Glutamatergic neuron (in vitro differentiated cells): ENCODE results near the gene ASIC2. TPM values are rescaled to one million over a fixed set of nuclear protein-coding genes. Genes with fewer than 3 reads are reported as not detected.

ENCODE experiments used
- DNase-seq: peaks from one replicate; pipeline ENCODE4 v3.0.0; 2022
- H3K27ac Mint-ChIP-seq: one replicate; pipeline ENCODE4 v1.8.0; 2020; ENCODE audit warnings: mild to moderate bottlenecking, mixed read lengths, inconsistent platforms; ENCODE audit not compliant: unreplicated experiment
- H3K27me3 Mint-ChIP-seq: one replicate; pipeline ENCODE4 v1.8.0; 2020; ENCODE audit warnings: mild to moderate bottlenecking, moderate library complexity, mixed read lengths, inconsistent platforms; ENCODE audit not compliant: unreplicated experiment
- H3K36me3 Mint-ChIP-seq: one replicate; pipeline ENCODE4 v1.8.0; 2020; ENCODE audit warnings: mild to moderate bottlenecking, mixed read lengths, inconsistent platforms; ENCODE audit not compliant: unreplicated experiment
- H3K4me1 Mint-ChIP-seq: one replicate; pipeline ENCODE4 v1.8.0; 2020; ENCODE audit warnings: mild to moderate bottlenecking, low read depth, mixed read lengths, inconsistent platforms; ENCODE audit not compliant: unreplicated experiment
- H3K4me3 Mint-ChIP-seq: one replicate; pipeline ENCODE4 v1.8.0; 2020; ENCODE audit warnings: mild to moderate bottlenecking, mixed read lengths, inconsistent platforms; ENCODE audit not compliant: unreplicated experiment
- H3K9me3 Mint-ChIP-seq: one replicate; pipeline ENCODE4 v1.8.0; 2020; ENCODE audit warnings: mild to moderate bottlenecking, moderate library complexity, mixed read lengths, inconsistent platforms; ENCODE audit not compliant: unreplicated experiment
- CTCF ChIP-seq: fragments of 200-600 bp; sonication (generic); IDR thresholded peaks from one replicate; pipeline ENCODE4 v1.5.0; 2021; ENCODE audit not compliant: partially characterized antibody, unreplicated experiment
- total RNA-seq: library from RNA; stranded (reverse); fragmentation: NEBNext Ultra II Directional; extraction: Animal tissue kit (Norgen Biotek cat#: 25700); gene quantifications from one replicate; pipeline ENCODE4 v1.2.1, GENCODE V29; 2021; ENCODE audit not compliant: unreplicated experiment

The ASIC2 gene
- total RNA-seq, 1 donor from 2014 or later = 0.74 TPM

- Mint-ChIP-seq H3K27me3 (peaks cover 5% of the 10 kb centered on the region), H3K4me3 (no peak overlapping the region), H3K36me3 (no peaks in the 10 kb centered on the region), H3K4me1 (peaks cover 3% of the 10 kb centered on the region), H3K9me3 (no peaks in the 10 kb centered on the region), H3K27ac (no peak overlapping the region)
- TF ChIP-seq CTCF = no peak
- no peak for DNase-seq
Observed at GRCh38 chr17:33171931-33172330, 121.2 kb downstream of the ASIC2 start.

GRCh38 chr17:33169580-33170285 lies 123.4 kb downstream of the ASIC2 start:
- DNase-seq = no peak
- no peak for TF ChIP-seq CTCF
- Mint-ChIP-seq H3K9me3 (no peaks in the 10 kb centered on the region), H3K4me3 (no peak overlapping the region), H3K27ac (no peak overlapping the region), H3K27me3 (peaks cover 6% of the 10 kb centered on the region), H3K36me3 (no peaks in the 10 kb centered on the region), H3K4me1 (peaks cover 3% of the 10 kb centered on the region)

- H3K27me3 Mint-ChIP-seq = peaks cover 11% of the 10 kb centered on the region
- H3K9me3 Mint-ChIP-seq = peaks cover 1% of the 10 kb centered on the region
- peaks cover 3% of the 10 kb centered on the region for H3K4me1 Mint-ChIP-seq
- no peak for TF ChIP-seq CTCF
- no peak overlapping the region for H3K27ac Mint-ChIP-seq
- no peak overlapping the region for H3K4me3 Mint-ChIP-seq
- no peak for DNase-seq
- H3K36me3 Mint-ChIP-seq = no peaks in the 10 kb centered on the region
Observed at GRCh38 chr17:33167736-33168135, 125.4 kb downstream of the ASIC2 start.

GRCh38 chr17:33166472-33166871 lies 126.6 kb downstream of the ASIC2 start:
- DNase-seq = no peak
- H3K4me1 Mint-ChIP-seq = no peaks in the 10 kb centered on the region
- peaks cover 9% of the 10 kb centered on the region for H3K27me3 Mint-ChIP-seq
- H3K4me3 Mint-ChIP-seq = no peak overlapping the region
- H3K9me3 Mint-ChIP-seq = peaks cover 1% of the 10 kb centered on the region
- no peak overlapping the region for H3K27ac Mint-ChIP-seq
- H3K36me3 Mint-ChIP-seq = no peaks in the 10 kb centered on the region
- no peak for TF ChIP-seq CTCF

- peaks cover 1% of the 10 kb centered on the region for H3K9me3 Mint-ChIP-seq
- no peak for DNase-seq
- no peak overlapping the region for H3K4me3 Mint-ChIP-seq
- no peak for TF ChIP-seq CTCF
- no peak overlapping the region for H3K27ac Mint-ChIP-seq
- H3K4me1 Mint-ChIP-seq = no peaks in the 10 kb centered on the region
- H3K27me3 Mint-ChIP-seq = peaks cover 7% of the 10 kb centered on the region
- H3K36me3 Mint-ChIP-seq = no peaks in the 10 kb centered on the region
Observed at GRCh38 chr17:33164169-33164881, 128.8 kb downstream of the ASIC2 start.
